Keratinocyte (primary cell): ENCODE data around the gene MLF2.

Source experiments
- EZH2 ChIP-seq: IDR thresholded peaks from one replicate; pipeline ENCODE4 v1.6.1; 2012; ENCODE audit warnings: inconsistent platforms, mild to moderate bottlenecking, low read length, moderate library complexity
- TF ChIP-seq, protein P1 (sequence below), 3 experiments: IDR thresholded peaks in 1 of 3; conservative IDR thresholded peaks in 1 of 3; optimal IDR thresholded peaks in 1 of 3; 2 replicates in 2 of 3; 3 replicates in 1 of 3; pipeline versions ENCODE3 to v1.5.1; 2011; ENCODE audit warnings: low read length in 3 of 3, mild to moderate bottlenecking in 3 of 3, moderate library complexity in 2 of 3, control low read depth in 1 of 3, inconsistent platforms in 1 of 3; ENCODE audit not compliant: insufficient read depth in 2 of 3; ENCODE audit errors: extremely low read depth in 1 of 3

DNA sequence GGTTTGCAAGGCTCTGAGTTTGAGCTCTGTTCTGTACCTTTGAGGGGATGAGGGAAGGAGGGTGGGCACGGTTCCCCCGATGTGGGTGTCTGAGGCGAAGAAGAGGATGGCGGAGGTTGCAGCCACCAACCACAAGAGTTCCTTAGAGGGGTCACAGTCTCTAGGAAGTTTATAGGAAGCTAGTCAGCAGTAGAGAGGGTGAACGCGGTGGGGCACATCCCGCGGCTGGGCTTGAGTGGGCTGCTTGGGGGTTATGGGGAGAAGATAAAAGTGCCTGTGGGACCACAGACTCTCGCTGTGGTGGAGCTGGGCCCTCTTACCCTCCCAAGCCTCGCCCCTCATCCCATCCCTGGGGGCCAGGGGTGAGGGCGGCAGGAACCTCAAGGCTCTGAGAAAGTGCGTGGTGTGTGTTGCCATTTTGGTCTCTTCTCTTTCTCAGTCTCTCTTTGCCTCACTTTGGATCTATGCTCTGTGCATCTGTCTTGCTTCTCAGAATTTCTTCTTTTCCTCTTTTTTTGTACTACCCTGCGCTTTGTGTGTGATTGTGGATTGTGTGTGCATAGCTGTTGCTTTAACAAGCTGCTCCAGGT is 39.1 kb upstream of the MLF2 start:
- TF ChIP-seq, protein P1, sequence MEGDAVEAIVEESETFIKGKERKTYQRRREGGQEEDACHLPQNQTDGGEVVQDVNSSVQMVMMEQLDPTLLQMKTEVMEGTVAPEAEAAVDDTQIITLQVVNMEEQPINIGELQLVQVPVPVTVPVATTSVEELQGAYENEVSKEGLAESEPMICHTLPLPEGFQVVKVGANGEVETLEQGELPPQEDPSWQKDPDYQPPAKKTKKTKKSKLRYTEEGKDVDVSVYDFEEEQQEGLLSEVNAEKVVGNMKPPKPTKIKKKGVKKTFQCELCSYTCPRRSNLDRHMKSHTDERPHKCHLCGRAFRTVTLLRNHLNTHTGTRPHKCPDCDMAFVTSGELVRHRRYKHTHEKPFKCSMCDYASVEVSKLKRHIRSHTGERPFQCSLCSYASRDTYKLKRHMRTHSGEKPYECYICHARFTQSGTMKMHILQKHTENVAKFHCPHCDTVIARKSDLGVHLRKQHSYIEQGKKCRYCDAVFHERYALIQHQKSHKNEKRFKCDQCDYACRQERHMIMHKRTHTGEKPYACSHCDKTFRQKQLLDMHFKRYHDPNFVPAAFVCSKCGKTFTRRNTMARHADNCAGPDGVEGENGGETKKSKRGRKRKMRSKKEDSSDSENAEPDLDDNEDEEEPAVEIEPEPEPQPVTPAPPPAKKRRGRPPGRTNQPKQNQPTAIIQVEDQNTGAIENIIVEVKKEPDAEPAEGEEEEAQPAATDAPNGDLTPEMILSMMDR (optimal IDR thresholded peaks at IDR 0.05 in 1 of 3, IDR thresholded peaks at IDR 0.05 in 1 of 3, conservative IDR thresholded peaks at IDR 0.05 in 1 of 3; ENCODE audit: extremely low read depth in 1 of 3, insufficient read depth in 2 of 3, low read length in 3 of 3), result no peak
- TF ChIP-seq EZH2, result no peak
